Brain microvascular endothelial cell (primary cell): ENCODE data around the gene GAREM1.

Experiments used
- DNase-seq: peaks from one replicate; pipeline ENCODE4 v3.0.0-alpha.2; 2020
- H3K27ac ChIP-seq: fragments of 250-450 bp; sonication (Bioruptor Pico); 2 replicates; pipeline ENCODE4 v1.5.1; 2020; ENCODE audit warnings: mild to moderate bottlenecking, moderate library complexity
- H3K27me3 ChIP-seq: fragments of 250-450 bp; sonication (Bioruptor Pico); replicated peaks from 2 replicates; pipeline ENCODE4 v1.5.1; 2020; ENCODE audit warnings: mild to moderate bottlenecking
- H3K36me3 ChIP-seq: fragments of 250-450 bp; sonication (Bioruptor Pico); replicated peaks from 2 replicates; pipeline ENCODE4 v1.5.1; 2020; ENCODE audit warnings: mild to moderate bottlenecking
- H3K4me3 ChIP-seq: 2 replicates; pipeline ENCODE4 v1.5.1; 2011; ENCODE audit warnings: low read depth, mild to moderate bottlenecking, control low read depth, low read length, moderate library complexity
- CTCF ChIP-seq: IDR thresholded peaks from 2 replicates; pipeline ENCODE4 v1.5.1; 2011; ENCODE audit warnings: low read depth, mild to moderate bottlenecking, moderate library complexity, low read length, control low read depth, inconsistent platforms; ENCODE audit errors: missing control alignments
- in situ Hi-C: cut with HindIII; loops from 2 replicates; pipeline ENCODE4 v1.10.0; 2017; ENCODE audit warnings: low sequenced_read_pairs, low pct_ligation_motif_present

The GAREM1 gene

DNA sequence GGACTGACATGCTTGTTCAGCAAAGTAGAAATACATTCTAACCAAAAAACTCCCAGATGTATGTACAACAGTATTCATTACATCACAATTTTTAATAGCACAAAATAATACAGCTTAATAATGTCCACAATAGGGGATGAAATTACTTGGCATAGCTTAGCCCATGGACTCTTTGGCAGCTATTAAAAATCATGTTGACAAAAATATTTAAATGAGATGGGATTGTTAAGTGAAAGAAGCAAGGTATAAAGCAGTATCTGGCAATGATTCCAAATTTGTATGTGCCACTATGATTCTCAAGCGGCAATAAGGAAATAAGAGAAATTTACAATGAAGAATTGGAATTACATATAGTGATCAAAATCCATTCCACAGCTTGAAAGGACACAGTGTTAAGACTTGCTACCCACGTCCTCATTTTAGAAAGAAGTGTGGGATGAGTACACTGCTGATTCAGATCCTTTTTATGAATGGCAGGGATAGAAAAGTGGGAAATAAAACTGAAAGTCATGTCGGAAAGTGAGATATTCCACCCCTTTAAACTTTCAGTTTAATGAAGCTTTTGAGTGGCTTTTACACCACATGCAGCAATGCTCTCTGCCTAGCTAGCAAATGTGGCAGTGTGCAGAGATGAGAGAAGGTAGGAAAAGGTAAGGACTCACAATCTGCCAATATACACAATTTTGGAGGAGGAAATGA lies 2.4 kb downstream of the GAREM1 start:
- no peaks in the 10 kb centered on the region for H3K36me3 ChIP-seq
- no peak overlapping the region for H3K27ac ChIP-seq
- peak overlapping the region; percentile 70 for H3K4me3 ChIP-seq
- no peaks in the 10 kb centered on the region for H3K27me3 ChIP-seq
- DNase-seq, result no peak
- in situ Hi-C loops, result loop anchor here (25.0 kb wide), 1 partner anchor 181 kb away; no protein-coding TSS in a partner anchor
- no peak for TF ChIP-seq CTCF

DNA sequence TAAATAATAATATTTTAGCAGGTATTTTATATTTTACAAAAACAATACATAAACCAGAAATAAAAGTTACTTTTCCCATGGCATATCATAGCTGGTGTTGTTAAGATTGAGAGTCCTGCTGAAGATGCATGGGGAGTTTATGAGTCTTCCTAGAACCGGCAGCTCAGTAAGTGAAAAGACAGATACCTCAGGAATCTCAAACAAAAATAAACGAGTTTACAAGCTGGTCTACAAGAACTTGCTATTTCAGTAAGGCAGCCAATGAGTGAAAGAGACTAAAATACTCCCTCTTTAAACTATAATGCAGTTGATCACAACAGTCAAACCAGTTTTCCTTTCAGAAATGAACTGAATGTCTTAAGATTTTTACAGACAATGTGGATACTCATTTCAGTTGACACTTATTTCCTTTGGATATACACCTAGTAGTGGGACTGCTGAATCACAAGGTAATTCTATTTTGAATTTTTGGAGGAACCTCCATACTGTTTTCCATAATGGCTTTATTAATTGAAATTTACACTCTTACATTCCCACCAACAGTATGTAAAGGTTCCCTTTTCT lies 8.9 kb downstream of the GAREM1 start:
- H3K27me3 ChIP-seq, result no peaks in the 10 kb centered on the region
- in situ Hi-C loops, result loop anchor here (25.0 kb wide), 1 partner anchor 174 kb away; no protein-coding TSS in a partner anchor
- no peak overlapping the region for H3K27ac ChIP-seq
- no peaks in the 10 kb centered on the region for H3K36me3 ChIP-seq
- no peak for DNase-seq
- no peak overlapping the region for H3K4me3 ChIP-seq
- no peak for TF ChIP-seq CTCF

- no peak for DNase-seq
- no peaks in the 10 kb centered on the region for H3K27me3 ChIP-seq
- H3K36me3 ChIP-seq, result no peaks in the 10 kb centered on the region
- in situ Hi-C loops, result loop anchor here (25.0 kb wide), 1 partner anchor 173 kb away; no protein-coding TSS in a partner anchor
- H3K4me3 ChIP-seq, result no peak overlapping the region
- no peak overlapping the region for H3K27ac ChIP-seq
- no peak for TF ChIP-seq CTCF
Observed at GRCh38 chr18:32460171-32460731, 10.4 kb downstream of the GAREM1 start.

DNA sequence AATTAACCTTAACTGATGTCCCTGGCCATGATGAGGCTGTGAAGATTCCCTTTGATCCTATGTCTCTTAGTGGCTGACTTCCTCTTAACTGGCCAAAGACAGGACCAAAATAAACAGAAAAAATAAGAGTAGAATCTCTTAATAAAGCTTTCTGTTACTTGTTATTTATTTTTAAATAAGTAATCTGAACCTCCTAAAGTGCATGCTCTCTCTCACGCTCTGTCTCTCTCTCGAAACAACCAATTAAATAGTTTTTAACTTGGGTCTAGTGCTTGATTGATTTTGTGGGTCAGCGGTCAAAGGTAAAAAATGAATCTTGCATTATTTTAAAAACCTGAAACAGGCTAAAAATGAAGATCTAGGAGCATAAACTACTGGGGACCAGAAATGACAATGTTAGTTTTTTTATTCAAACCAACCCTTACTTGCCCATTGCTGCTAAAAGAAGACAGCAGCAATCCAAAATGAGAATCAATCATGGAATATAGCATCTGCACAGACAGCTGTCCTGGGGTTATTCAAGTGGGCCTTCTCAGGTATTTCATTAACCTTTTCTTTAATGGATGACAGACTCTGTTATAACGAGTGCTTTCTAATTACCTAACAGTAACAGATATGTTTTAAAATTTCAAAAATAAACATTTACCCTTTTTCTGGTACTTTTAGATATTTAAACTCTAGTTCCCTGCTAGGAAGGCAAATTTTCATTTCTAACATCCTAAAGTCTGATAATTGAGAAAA lies 11.2 kb downstream of the GAREM1 start:
- Histone ChIP-seq H3K27ac (no peak overlapping the region), H3K36me3 (no peaks in the 10 kb centered on the region), H3K4me3 (no peak overlapping the region), H3K27me3 (no peaks in the 10 kb centered on the region)
- no peak for DNase-seq
- in situ Hi-C loops, result loop anchor here (25.0 kb wide), 1 partner anchor 172 kb away; no protein-coding TSS in a partner anchor
- TF ChIP-seq CTCF, result no peak

DNA sequence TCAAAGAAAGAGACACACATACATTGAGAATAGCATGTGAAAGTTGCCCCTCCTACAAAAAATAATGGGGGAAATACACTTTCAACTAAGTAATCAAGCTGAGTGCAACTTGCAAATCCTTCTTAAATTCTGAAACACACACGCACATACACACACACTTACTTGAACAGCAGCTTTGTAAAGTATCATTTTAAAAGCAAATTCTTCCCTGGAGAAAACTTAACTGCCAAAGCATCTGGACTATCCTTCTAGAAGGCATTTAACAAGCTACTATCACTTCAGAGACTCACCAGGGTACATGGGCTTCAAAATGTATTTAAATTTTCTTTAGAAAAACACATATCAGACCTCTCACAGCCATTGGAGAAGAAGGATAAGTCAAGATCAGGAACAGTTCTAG lies 15.3 kb downstream of the GAREM1 start:
- no peak overlapping the region for H3K4me3 ChIP-seq
- no peak overlapping the region for H3K27ac ChIP-seq
- H3K36me3 ChIP-seq, result no peaks in the 10 kb centered on the region
- no peak for TF ChIP-seq CTCF
- in situ Hi-C loops, result loop anchor here (25.0 kb wide), 1 partner anchor 168 kb away; no protein-coding TSS in a partner anchor
- no peak for DNase-seq
- no peaks in the 10 kb centered on the region for H3K27me3 ChIP-seq
